Chondrocyte (in vitro differentiated cells): ENCODE data around the gene NSD2. TPM values are rescaled to one million over a fixed set of nuclear protein-coding genes. Genes with fewer than 3 reads are reported as not detected.

Source experiments
- DNase-seq: peaks from one replicate; pipeline ENCODE4 v3.0.0; 2021; ENCODE audit warnings: mixed read lengths, low spot score
- H3K27ac Mint-ChIP-seq: one replicate; pipeline ENCODE4 v1.8.0; 2021; ENCODE audit warnings: mild to moderate bottlenecking, moderate library complexity, mixed read lengths; ENCODE audit not compliant: unreplicated experiment
- H3K27me3 Mint-ChIP-seq: 2 replicates; pipeline ENCODE4 v1.8.0; 2021; ENCODE audit warnings: low read depth, mixed read lengths
- H3K36me3 Mint-ChIP-seq: 2 replicates; pipeline ENCODE4 v1.8.0; 2021; ENCODE audit warnings: low read depth, mixed read lengths
- H3K4me1 Mint-ChIP-seq: 2 replicates; pipeline ENCODE4 v1.8.0; 2021; ENCODE audit warnings: low read depth, mild to moderate bottlenecking, mixed read lengths
- H3K4me3 Mint-ChIP-seq: one replicate; pipeline ENCODE4 v1.8.0; 2021; ENCODE audit warnings: mild to moderate bottlenecking, moderate library complexity, mixed read lengths; ENCODE audit not compliant: unreplicated experiment
- H3K9me3 Mint-ChIP-seq: 2 replicates; pipeline ENCODE4 v1.8.0; 2021; ENCODE audit warnings: low read depth, mixed read lengths
- CTCF ChIP-seq: fragments of 200-600 bp; sonication (generic); IDR thresholded peaks from 2 replicates; pipeline ENCODE4 v1.5.0; 2021; ENCODE audit warnings: antibody characterized with exemption, mild to moderate bottlenecking, moderate library complexity
- total RNA-seq: library from RNA; stranded (reverse); gene quantifications from 3 replicates; pipeline ENCODE4 v1.2.1, GENCODE V29; 2021

Gene NSD2
- total RNA-seq, 1 donor from 2014 or later, result 53.5 TPM

GRCh38 chr4:1899149-1900086, 28.2 kb downstream of the NSD2 start:
- Mint-ChIP-seq H3K36me3 (peaks cover 7% of the 10 kb centered on the region), H3K4me1 (peaks cover 18% of the 10 kb centered on the region), H3K9me3 (no peaks in the 10 kb centered on the region), H3K27ac (peak overlapping the region; percentile 87), H3K27me3 (no peaks in the 10 kb centered on the region), H3K4me3 (no peak overlapping the region)
- TF ChIP-seq CTCF, result peak; percentile 97
- no peak for DNase-seq

GRCh38 chr4:1900087-1900433, 28.9 kb downstream of the NSD2 start:
- no peak for TF ChIP-seq CTCF
- no peak for DNase-seq
- no peak overlapping the region for H3K4me3 Mint-ChIP-seq

GRCh38 chr4:1900624-1901023, 29.4 kb downstream of the NSD2 start:
- Mint-ChIP-seq H3K9me3 (no peaks in the 10 kb centered on the region), H3K4me1 (peaks cover 8% of the 10 kb centered on the region), H3K27me3 (no peaks in the 10 kb centered on the region), H3K4me3 (no peak overlapping the region), H3K36me3 (peaks cover 11% of the 10 kb centered on the region), H3K27ac (no peak overlapping the region)
- DNase-seq, result no peak
- no peak for TF ChIP-seq CTCF

More at GRCh38 chr4:1900087-1900433, 28.9 kb downstream of the NSD2 start:
- H3K4me1 Mint-ChIP-seq, result peaks cover 13% of the 10 kb centered on the region
- H3K36me3 Mint-ChIP-seq, result peaks cover 9% of the 10 kb centered on the region
- no peaks in the 10 kb centered on the region for H3K9me3 Mint-ChIP-seq
- H3K27me3 Mint-ChIP-seq, result no peaks in the 10 kb centered on the region
- no peak overlapping the region for H3K27ac Mint-ChIP-seq

- H3K4me3 Mint-ChIP-seq, result no peak overlapping the region
- no peak for TF ChIP-seq CTCF
- no peaks in the 10 kb centered on the region for H3K9me3 Mint-ChIP-seq
- H3K27ac Mint-ChIP-seq, result no peak overlapping the region
- no peaks in the 10 kb centered on the region for H3K27me3 Mint-ChIP-seq
- DNase-seq, result no peak
- H3K4me1 Mint-ChIP-seq, result peaks cover 8% of the 10 kb centered on the region
- H3K36me3 Mint-ChIP-seq, result peaks cover 11% of the 10 kb centered on the region
These were observed 29.9 kb downstream of the NSD2 start for GRCh38 chr4:1901127-1901526.

GRCh38 chr4:1902243-1902642, 31.1 kb downstream of the NSD2 start:
- no peaks in the 10 kb centered on the region for H3K9me3 Mint-ChIP-seq
- H3K4me1 Mint-ChIP-seq, result peaks cover 8% of the 10 kb centered on the region
- TF ChIP-seq CTCF, result no peak
- H3K36me3 Mint-ChIP-seq, result peaks cover 12% of the 10 kb centered on the region
- H3K4me3 Mint-ChIP-seq, result no peak overlapping the region
- DNase-seq, result no peak
- no peak overlapping the region for H3K27ac Mint-ChIP-seq
- no peaks in the 10 kb centered on the region for H3K27me3 Mint-ChIP-seq
